Stimulated activated CD4-positive, alpha-beta T cell treated with anti-CD3 and anti-CD28 coated beads, TNF-alpha, amount 100 ng/mL, for 4 hours (primary cell): Measurements from ENCODE around the gene UNC80.

ENCODE experiments used
- DNase-seq, 3 experiments: peaks; one replicate each; pipeline ENCODE4 v3.0.0-alpha.2; 2020; ENCODE audit warnings: low read depth in 3 of 3

UNC80 gene

GRCh38 chr2:209809256-209809655, 37.6 kb downstream of the UNC80 start:
- DNase-seq = no peak

GRCh38 chr2:209817844-209818271, 46.2 kb downstream of the UNC80 start:
- no peak for DNase-seq

- DNase-seq = no peak
These were observed 47.3 kb downstream of the UNC80 start for GRCh38 chr2:209818939-209819338.

GRCh38 chr2:209821806-209822205, 50.2 kb downstream of the UNC80 start:
- no peak for DNase-seq

- no peak for DNase-seq
These were observed 51.9 kb downstream of the UNC80 start for GRCh38 chr2:209823484-209823883.

- DNase-seq = no peak
These were observed 52.8 kb downstream of the UNC80 start for GRCh38 chr2:209824391-209824790.

- no peak for DNase-seq
These were observed 59.3 kb downstream of the UNC80 start for GRCh38 chr2:209830722-209831465.

- no peak for DNase-seq
These were observed 63.1 kb downstream of the UNC80 start for GRCh38 chr2:209834767-209835166.

- no peak for DNase-seq
These were observed 68.8 kb downstream of the UNC80 start for GRCh38 chr2:209840434-209840833.

- DNase-seq = no peak
These were observed 74.0 kb downstream of the UNC80 start for GRCh38 chr2:209845666-209846065.

- DNase-seq = no peak
These were observed 93.2 kb downstream of the UNC80 start for GRCh38 chr2:209864716-209865295.

GRCh38 chr2:209868271-209868994, 96.8 kb downstream of the UNC80 start:
- no peak for DNase-seq

GRCh38 chr2:209870067-209870466, 98.4 kb downstream of the UNC80 start:
- DNase-seq = no peak

GRCh38 chr2:209872675-209873074, 101.0 kb downstream of the UNC80 start:
- no peak for DNase-seq

GRCh38 chr2:209875270-209875669, 103.6 kb downstream of the UNC80 start:
- no peak for DNase-seq

- no peak for DNase-seq
These were observed 104.6 kb downstream of the UNC80 start for GRCh38 chr2:209876211-209876610.

GRCh38 chr2:209878701-209879100, 107.1 kb downstream of the UNC80 start:
- no peak for DNase-seq

GRCh38 chr2:209900638-209901037, 129.0 kb downstream of the UNC80 start:
- no peak for DNase-seq

- DNase-seq = no peak
These were observed 129.5 kb downstream of the UNC80 start for GRCh38 chr2:209901172-209901571.

- no peak for DNase-seq
These were observed 134.1 kb downstream of the UNC80 start for GRCh38 chr2:209905691-209906090.

- no peak for DNase-seq
These were observed 136.1 kb downstream of the UNC80 start for GRCh38 chr2:209907746-209908145.

GRCh38 chr2:209908511-209908910, 136.9 kb downstream of the UNC80 start:
- no peak for DNase-seq

- no peak for DNase-seq
These were observed 139.9 kb downstream of the UNC80 start for GRCh38 chr2:209911486-209911885.
